GM18519 (cell line): ENCODE results near the gene TAC3.
"Not testable (repeated sequence)": the region's sequence is repeated elsewhere in the genome, so short reads cannot be mapped to it uniquely, and the experiment has no call there.

Source experiments
- ATAC-seq: cut with Tn5 transposase; IDR thresholded peaks from one replicate; pipeline ENCODE4 v1.9.1; 2021; ENCODE audit warnings: mild to moderate bottlenecking, moderate library complexity; ENCODE audit not compliant: unreplicated experiment, low FRiP score

Gene TAC3

DNA sequence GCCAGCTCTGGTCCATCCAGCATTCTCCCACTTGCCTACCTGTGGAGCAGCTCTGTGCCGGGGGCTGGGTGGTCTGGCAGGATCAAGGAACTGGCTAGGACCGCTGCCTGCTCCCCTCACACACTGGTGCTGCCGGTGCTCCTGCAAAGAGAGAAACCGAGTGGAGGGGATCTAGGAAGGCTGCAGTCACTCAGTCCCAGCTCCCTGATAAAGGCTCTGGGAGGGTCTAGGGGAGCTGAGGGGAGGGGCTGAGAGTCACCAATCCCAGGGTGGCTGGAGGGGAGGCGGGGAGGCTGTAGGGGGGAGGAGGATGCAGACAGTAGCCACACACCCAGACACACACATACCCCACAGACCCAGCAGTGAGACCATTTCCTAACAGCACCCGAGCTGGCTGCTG, at the start of gene TAC3:
Gene TAC3 (minus strand): TSS at position 182 of the 400 bp plus-strand sequence. CDS start 732 bp downstream, outside the sequence.
- no peak for ATAC-seq

DNA sequence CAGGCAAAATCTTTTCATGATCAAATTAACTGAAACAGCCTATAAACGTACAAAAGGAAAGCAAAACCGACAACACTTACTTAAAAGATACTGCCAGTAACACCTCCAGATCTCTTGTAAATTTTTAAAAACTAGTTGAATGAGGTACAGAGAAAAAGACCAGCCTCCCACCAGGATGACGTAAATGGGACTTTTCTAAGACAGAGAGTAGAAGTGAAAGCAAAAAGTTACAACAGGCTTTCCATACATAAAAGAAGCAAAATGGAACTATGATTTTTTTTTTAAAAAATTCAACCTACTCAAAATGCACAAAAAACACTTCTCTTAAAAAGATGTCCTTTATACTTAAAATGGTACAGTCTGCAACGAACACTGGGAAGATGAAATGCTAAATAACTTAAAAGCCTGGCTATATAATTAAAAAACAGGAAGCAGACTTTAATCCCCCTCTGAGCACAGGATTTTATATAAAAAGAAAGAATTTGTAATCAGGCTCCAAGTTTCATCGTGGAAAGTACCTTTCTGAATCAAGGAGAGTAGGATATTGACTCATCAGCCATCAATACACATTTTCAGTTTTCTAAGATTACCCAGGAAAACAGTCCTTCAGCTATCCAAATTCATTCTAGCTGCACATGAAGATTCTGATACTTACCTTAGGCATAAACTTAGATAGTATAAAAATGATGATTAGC, 47.8 kb upstream of the TAC3 start:
- peak; percentile 82 for ATAC-seq

DNA sequence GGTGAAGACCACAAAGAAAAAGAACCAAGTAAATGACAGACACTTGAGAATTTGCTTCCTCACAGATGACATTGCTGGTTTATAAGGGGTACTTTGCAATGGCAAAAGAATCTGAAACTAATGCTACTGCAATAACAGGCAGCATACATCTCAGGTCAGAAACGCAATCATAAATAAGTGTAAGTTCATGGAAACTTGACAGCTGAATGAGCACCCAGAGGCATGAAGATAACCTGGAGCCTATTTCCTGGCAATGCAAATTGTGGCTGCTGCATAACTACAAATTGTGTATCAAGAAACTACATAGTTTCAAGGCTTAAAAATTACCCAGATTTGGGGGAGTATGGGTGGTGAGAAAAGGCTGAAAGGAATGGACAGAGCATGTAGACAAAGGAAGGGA, 42.1 kb upstream of the TAC3 start:
- ATAC-seq = no peak

DNA sequence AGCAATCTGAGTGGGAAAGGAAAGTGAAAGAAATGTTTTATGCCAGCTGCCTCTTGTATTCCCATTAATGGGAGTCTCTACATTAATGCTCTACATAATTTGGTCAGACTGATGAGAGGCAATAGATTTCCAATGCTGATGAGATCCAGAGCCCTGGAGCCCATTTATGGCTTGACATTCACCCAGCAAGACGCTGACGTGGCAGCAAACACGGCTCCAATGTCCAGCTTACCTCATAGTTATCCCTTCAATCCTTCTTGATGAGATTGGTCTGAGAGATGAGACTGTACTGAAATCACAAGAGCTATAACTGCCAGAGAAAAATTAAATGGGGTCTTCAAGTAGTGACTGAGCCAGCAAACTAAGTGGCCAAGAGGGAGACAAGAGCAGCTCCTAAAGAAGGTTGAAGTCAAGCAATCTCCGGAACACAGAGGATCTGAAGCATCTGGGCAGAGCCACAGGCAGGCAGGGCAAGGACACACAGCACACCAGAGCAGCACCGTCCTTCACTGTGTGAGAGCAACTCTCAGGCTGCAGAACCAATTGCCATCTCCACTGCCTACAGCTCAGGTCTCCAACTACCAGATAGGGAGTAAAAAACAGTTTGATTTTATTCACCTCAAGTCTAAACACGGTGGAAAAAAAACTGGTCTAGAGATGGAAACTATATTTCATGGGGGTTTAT, 40.9 kb upstream of the TAC3 start:
- ATAC-seq = no peak

DNA sequence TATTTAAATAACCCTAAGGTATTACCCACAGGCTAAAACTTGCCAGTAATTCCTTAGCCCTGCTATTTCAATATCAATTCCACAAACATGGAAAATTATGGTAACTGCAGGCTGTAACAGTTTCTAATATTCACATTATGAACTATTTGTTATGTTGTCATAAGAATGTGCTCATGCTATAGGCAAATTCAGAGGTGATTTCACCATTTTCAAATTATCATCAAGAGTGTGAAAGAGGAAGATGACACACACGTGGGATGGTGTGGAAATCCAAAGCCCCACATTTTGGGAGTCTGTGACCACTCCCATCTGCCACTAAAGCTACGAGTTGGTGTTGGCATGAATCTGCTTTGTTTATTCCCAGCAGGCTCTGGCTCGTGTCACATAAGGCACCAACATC, 39.5 kb upstream of the TAC3 start:
- no peak for ATAC-seq

DNA sequence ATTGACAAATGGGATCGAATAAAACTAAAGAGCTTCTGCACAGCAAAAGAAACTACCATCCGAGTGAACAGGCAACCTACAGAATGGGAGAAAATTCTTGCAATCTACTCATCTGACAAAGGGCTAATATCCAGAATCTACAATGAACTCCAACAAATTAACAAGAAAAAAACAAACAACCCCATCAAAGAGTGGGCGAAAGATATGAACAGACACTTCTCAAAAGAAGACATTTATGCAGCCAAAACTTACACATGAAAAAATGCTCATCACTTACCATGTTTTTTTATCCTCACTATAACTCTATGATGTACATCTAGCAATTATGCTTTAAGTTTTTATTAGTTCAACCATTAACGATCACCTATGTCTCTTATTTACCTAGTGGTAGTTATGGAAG, 37.6 kb upstream of the TAC3 start:
- ATAC-seq = not testable (repeated sequence)

DNA sequence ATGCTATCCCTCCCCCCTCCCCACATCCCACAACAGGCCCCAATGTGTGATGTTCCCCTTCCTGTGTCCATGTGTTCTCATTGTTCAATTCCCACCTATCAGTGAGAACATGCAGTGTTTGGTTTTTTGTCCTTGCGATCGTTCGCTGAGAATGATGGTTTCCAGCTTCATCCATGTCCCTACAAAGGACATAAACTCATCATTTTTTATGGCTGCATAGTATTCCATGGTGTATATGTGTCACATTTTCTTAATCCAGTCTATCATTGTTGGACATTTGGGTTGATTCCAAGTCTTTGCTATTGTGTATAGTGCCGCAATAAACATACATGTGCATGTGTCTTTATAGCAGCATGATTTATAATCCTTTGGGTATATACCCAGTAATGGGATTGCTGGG, 36.8 kb upstream of the TAC3 start:
- not testable (repeated sequence) for ATAC-seq

DNA sequence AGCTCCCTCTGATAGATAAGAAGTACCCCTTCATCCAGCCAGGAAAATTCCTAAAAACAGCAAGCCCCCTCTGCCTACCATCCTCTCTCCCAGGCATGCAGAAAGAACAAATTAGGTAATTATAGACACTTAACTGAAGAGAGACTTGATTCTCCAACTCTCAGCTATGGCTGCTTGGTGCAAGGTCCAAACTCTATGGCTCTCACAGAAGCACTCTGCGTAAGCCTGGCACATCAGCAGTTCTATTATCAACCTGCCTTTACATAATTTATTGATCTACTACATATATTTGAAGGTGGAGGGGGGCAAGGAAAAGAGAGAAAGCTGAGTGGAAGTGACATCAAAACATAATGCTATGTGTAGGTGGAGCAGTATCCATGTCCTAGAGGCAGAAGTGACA, 34.7 kb upstream of the TAC3 start:
- no peak for ATAC-seq

DNA sequence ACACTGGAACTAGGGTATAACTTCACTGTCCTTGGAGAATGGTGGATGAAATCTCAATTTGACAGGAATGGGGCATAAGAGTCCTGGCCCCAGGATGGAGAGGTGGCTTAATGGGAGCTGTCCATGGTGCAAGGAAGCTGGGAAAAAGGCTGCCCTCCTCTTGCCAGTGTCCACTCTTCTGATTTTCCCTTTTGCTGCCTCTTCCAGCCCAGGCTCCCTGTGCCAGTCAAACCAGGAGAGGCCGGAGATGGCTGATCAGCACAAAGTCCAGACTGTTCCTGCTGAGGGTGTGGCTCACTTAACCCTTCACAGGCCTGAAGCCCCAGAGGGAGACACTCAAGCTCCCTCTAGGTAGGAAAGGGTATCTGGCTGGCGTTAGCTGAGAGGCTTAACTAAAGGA, 33.6 kb upstream of the TAC3 start, which contains the start of gene MYO1A:
Gene MYO1A (minus strand): TSS at position 240 of the 400 bp plus-strand sequence. CDS start 1,806 bp downstream, outside the sequence.
- ATAC-seq = no peak

DNA sequence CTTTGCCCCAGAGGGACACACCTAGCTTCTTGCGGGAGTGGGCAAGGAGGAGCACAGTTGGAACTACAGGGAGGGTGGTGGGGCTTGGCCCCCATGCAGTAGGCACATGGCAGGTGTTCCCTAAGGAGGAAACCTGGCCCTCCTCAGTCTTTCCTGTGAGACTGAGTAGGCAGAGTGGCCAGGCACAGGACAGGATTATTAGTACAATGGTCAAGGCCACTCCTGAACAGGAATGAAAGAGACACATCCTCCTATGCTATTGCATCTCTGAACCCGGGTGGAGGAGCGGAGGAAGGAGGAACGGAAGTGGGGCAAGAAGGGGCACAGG, 32.8 kb upstream of the TAC3 start:
- ATAC-seq = no peak

DNA sequence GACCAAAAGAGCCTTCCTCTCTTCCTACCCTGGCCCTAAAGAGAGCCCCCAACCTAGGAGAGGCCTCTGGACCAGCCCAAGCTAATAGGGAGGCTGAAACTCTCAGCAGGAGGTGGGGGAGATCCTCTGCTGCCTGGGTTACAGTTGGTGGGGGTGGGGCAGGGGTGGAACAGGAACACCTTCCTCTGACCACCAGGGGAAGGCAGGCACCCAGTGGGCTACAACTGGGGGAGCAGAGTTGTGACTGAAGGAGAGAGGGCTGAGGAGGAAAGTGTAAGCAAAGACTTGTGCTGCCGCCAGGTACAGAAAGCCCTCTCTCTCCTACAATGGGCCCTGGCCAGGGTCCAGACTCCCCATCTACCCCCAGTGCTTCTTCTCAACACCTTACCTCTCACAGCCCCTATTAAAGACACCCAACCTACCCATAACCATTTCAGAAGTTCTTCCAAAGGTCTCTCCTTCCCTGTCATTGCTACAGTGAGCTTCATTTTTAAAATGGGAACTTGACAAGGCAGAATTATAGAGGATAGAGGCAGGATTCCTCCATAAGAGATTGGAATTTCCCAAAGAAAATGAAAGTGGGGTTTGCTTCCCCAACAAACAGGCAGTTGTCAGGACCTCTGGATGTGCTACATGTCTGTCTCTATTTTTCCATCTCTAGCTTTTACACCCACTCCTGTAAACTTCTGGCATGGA, 32.2 kb upstream of the TAC3 start:
- no peak for ATAC-seq

DNA sequence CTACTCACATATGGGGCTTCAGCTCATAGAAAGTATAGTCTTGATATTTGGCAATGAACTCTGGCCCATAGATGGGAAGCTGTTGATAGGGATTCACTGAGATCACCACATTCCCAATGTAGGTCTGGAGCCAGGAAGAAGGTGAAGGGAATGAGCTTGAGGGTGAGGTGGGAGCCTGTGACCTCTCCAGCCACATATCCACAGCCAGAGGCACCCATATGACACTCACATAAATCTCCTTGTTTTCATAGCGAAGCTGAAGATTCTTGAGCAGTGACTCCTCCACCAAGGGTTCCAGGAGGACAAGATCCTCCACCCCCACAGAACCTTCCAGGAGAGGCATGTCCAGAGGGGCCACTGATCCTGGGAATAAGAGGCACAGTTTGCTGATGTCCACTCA, 31.7 kb upstream of the TAC3 start:
- ATAC-seq = no peak

DNA sequence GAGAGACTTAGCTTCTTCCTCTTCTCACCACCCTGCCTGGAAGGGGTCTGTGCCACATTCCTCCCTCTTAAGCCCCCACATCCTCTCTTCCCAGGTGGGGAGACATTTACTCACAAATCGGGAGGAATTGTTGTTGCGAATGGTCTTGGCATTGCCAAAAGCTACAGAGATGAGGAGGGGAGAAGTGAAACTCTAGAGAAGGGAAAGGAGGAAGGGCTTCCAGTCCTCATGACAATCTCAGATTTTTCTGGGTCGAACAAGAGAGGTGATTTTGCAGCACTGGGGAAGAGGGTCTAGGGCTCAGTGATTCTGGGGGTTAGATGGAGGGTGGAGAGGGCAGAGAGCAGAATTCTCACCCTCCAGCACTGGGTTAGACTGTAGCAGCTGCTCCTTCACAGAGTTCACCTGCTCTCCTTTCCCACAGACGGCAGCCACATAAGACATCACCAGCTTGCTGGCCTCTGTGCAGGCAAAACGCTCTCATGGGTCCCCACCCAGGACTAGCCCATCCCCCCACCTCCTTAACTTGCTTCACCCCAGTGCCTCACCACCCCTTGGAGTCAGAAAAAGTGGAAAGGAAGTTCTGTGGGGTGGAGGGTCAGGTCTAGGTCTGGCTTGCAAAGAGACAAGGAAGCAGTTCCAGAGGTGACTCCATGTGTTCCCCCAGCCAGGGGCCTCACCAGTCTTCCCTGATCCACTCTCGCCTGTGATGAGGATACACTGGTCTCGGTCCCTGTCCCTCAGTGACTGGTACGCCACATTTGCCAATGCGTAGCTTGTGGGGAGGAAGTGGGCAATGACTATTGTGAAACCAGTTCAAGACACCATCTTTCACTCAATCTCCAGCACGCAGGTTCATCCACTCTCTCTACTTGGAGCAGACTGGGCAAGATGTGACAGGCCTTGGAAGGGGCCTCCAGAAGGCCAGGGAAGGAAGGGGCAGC, 30.9 kb upstream of the TAC3 start:
- no peak for ATAC-seq

DNA sequence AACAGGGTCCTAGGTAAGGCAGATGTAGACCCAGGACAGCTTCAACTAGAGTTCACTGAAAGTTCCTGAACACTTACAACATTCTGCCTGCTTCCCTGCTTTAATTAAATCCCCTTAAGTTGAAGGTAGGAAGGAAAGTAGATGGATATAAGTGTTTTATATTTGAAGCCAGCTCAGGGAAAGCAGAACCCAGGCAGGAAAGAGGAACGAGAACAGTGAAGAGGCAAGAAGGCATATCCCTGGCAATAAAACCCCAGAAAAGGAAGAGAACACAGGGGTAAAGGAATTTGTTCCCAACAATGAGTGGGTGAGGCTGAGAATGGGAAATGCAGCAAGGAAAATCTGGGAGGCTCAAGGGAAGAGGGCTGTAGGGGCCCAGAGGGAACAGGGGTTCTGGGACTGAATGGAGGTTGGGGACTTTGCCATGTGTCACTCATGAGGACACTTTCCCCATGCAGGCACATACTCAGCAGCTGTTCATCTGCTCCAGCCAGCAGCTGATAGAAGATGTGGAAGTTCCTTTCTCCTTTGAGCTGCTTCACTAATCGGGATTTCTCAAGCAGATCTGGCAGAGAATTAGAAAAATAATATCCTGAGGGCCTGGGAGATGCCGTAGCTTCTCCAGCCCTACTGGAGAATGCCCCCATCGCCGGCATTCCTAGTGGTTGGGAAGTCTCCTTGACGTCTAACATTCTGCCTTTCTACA, 29.9 kb upstream of the TAC3 start:
- ATAC-seq = no peak

DNA sequence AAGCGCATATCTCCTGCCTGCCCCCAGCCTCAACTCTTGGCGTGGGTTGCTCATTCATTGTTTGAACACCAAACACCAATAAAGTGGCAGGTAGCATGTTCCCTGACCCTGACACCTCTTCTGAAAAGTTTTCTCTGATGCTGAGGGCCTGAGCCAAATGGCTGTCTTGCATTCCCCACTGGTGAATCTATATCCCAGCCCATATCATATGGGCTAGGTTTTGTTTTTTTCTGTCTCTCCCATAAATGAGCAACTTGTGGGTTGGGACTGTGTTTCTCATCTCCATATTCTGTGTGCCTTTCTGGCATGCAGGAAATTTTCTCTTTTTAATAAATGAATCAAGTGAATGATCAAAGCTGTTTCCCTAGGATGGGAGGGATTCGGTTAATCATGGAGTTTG, 28.6 kb upstream of the TAC3 start:
- ATAC-seq = no peak

DNA sequence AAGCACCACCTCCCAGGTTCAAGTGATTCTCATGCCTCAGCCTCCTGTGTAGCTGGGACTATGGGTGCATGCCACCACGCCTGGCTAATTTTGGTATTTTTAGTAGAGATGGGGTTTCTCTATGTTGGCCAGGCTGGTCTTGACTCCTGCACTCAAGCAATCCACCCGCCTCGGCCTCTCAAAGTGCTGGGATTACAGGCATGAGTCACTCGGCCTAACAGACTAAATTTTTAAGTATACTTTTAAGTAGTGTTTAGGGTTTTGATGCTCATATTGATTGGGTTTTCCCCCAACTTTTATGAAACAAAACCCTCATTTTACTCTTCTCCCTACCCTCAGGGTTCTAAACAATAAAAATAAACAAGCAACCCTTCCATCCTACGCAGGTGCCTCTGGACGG, 28.1 kb upstream of the TAC3 start:
- no peak for ATAC-seq

DNA sequence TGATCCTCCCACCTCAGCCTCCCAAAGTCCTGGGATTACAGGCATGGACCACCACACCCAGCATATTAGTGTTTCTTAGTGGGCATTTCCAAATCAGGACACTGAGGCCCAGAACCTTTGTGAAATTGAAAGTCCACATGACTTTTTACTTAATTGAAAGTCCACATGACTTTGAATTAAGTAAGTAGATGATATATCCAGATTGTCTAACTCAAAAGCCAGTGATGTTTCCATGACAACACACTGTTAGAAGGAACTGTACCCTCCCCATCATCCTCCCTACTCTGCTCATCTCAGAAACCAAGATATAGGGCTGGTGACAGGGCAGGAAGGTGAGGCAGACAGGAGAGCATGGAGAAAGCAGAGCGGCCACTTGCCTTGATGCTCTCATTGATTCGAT, 26.4 kb upstream of the TAC3 start:
- ATAC-seq = no peak

DNA sequence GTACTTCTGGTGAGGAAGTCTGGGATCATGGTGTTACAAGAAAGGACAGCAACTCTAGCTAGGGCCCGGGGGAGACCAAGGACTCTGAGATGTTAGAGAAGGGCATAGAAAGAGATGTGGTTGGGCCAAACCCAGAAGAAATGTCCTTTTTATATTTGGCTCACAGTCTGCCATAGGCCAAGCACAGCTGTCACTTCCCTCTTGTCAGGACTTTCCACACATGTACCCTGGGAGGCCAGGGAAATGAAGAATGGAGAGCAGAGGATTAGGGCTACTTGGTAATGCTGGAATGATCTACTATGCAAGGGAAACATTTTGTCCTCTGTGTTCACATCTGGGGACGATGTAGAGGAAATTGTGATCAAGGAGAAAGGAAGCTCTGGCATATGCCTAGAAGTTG, 24.4 kb upstream of the TAC3 start:
- no peak for ATAC-seq

DNA sequence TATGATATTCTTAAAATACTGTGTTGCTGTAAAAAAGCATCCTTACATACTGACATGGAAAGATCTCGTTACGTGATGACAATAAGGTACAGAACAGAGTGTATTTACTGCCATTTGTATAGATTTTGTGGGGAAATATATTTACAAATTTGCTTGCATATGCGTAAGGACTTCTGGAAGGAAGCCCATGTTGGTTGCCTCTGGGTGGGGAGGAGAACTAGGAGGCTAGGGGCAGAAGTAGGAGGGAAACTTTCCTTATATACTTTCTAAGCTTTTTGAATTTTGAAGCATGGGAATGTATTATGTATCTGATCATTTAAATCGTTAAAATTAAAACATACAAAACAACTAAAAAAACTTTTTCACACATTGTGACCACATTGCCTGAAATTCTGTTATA, 23.9 kb upstream of the TAC3 start:
- no peak for ATAC-seq
